Esophagus muscularis mucosa (tissue), 4 donors: Measurements from ENCODE around the gene RAI1. TPM values are rescaled to one million over a fixed set of nuclear protein-coding genes. Genes with fewer than 3 reads are reported as not detected.
"Not testable (repeated sequence)": the region's sequence is repeated elsewhere in the genome, so short reads cannot be mapped to it uniquely, and the experiment has no call there.

Experiments used
- DNase-seq: peaks from one replicate; pipeline ENCODE4 v3.0.0-alpha.2; 2017; ENCODE audit errors: extremely low spot score
- H3K27ac ChIP-seq, 4 donors: fragments of 200-600 bp; sonication (generic); replicated peaks in 1 of 4; 1 replicate in 3 of 4; 2 replicates in 1 of 4; pipeline ENCODE4 v1.5.1; 2016 to 2019; ENCODE audit warnings: mild to moderate bottlenecking in 1 of 4
- H3K27me3 ChIP-seq, 4 donors: fragments of 200-600 bp; sonication (generic); one replicate each; pipeline versions ENCODE4 v1.5.1 to v1.6.0; 2016 to 2019
- H3K36me3 ChIP-seq, 4 donors: fragments of 200-600 bp; sonication (generic); one replicate each; pipeline ENCODE4 v1.5.1; 2016 to 2019
- H3K4me1 ChIP-seq, 4 donors: fragments of 200-600 bp; sonication (generic); one replicate each; pipeline ENCODE4 v1.5.1; 2016 to 2019
- H3K4me3 ChIP-seq, 4 donors: fragments of 200-600 bp; sonication (generic); 1 replicate in 2 of 4; 2 replicates in 2 of 4; pipeline ENCODE4 v1.5.1; 2016 to 2019; ENCODE audit warnings: mild to moderate bottlenecking in 4 of 4, moderate library complexity in 1 of 4
- H3K9me3 ChIP-seq, 4 donors: fragments of 200-600 bp; sonication (generic); 1 replicate in 3 of 4; 2 replicates in 1 of 4; pipeline ENCODE4 v1.5.1; 2016 to 2019
- EP300 ChIP-seq: sonication (generic); formaldehyde crosslinking; IDR thresholded peaks from one replicate; pipeline ENCODE4 v1.6.1; 2017; ENCODE audit warnings: antibody characterized with exemption
- POLR2A ChIP-seq: fragments of 450-650 bp; IDR thresholded peaks from one replicate; pipeline ENCODE4 v1.6.1; 2017; ENCODE audit warnings: antibody characterized with exemption, moderate library complexity, mild to moderate bottlenecking, low read depth
- POLR2AphosphoS5 ChIP-seq, 2 donors: sonication (generic); formaldehyde crosslinking; IDR thresholded peaks; one replicate each; pipeline ENCODE4 v1.6.1; 2017; ENCODE audit warnings: antibody characterized with exemption in 2 of 2
- WGBS: methylation state at CpG from one replicate; pipeline ENCODE4 v1.1.5; 2018; 5-methylcytosine and 5-hydroxymethylcytosine counted together
- intact Hi-C: fragments of 100-400 bp; cut with DNase I; formaldehyde crosslinking; loops from one replicate; pipeline ENCODE4 v1.15.1; 2023
- total RNA-seq, 4 donors: library from RNA; depleted of rRNA; stranded (reverse); fragments of >200 nt; gene quantifications; one replicate each; pipeline versions ENCODE4 v1.1.0 to v1.2.1, GENCODE V29; 2016
- TF ChIP-seq, protein P1 (sequence below), 3 experiments: fragments of 200-600 bp in 2 of 3; fragments of 450-650 bp in 1 of 3; sonication (generic) in 2 of 3; IDR thresholded peaks; one replicate each; pipeline ENCODE4 v1.5.1; 2017 to 2019; ENCODE audit warnings: antibody characterized with exemption in 3 of 3, mild to moderate bottlenecking in 2 of 3, moderate library complexity in 1 of 3

The RAI1 gene
- total RNA-seq, 4 donors from 2014 or later = 18.7 to 41.3 (median 28.3) TPM

DNA sequence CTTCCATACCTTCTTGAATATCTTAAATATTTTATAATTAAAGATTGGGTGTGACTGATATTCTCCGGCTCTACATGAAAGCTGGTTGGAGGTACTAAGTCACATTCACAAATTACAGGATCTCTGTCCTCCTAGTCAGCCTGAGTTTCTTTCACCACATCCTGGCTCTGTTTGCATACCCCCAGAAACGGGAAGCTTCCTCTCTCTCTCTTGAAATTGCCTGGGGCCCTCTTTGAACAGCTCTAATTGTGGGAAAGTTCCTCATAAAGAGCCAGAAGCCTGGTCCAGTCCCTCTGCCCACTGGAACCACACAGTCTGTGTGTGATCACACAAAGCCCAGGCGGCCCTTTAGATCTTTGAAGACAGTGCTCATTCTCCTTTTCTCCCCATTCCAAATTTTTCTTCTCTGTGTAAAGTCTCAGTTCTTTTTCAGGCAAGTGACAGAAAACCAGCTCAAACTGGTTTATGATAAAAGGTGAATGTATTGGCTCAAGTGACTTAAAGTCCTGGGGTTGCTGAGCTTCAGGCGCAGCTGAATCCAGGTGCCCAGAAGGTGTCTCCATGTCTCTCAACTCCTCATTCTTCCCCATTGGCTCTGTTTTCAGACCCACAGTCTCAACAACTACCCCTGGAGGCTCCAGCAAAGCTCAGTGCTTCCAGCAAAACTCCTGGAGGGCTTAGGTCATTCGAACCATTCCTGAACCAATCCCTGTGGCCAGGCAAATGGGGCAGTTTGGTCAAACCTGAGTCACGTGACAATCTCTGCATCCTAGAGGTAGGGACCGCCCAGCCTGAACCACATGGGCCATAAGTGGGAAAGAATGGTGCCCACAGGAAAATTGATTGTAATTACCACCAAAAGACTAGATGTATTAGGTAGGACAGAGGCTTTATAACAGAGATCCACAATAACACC, 8.5 kb upstream of the RAI1 start:
- no peak overlapping the region for H3K4me3 ChIP-seq
- TF ChIP-seq, protein P1, sequence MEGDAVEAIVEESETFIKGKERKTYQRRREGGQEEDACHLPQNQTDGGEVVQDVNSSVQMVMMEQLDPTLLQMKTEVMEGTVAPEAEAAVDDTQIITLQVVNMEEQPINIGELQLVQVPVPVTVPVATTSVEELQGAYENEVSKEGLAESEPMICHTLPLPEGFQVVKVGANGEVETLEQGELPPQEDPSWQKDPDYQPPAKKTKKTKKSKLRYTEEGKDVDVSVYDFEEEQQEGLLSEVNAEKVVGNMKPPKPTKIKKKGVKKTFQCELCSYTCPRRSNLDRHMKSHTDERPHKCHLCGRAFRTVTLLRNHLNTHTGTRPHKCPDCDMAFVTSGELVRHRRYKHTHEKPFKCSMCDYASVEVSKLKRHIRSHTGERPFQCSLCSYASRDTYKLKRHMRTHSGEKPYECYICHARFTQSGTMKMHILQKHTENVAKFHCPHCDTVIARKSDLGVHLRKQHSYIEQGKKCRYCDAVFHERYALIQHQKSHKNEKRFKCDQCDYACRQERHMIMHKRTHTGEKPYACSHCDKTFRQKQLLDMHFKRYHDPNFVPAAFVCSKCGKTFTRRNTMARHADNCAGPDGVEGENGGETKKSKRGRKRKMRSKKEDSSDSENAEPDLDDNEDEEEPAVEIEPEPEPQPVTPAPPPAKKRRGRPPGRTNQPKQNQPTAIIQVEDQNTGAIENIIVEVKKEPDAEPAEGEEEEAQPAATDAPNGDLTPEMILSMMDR (IDR thresholded peaks at IDR 0.05) = no peak
- TF ChIP-seq POLR2AphosphoS5 (IDR thresholded peaks at IDR 0.05) (no peak), POLR2A (no peak), EP300 (no peak)
- no peak for DNase-seq
- no peaks in the 10 kb centered on the region for H3K27me3 ChIP-seq
- no peak overlapping the region for H3K27ac ChIP-seq
- no peaks in the 10 kb centered on the region for H3K36me3 ChIP-seq
- peaks cover 0 to 8% (median 0%) of the 10 kb centered on the region in 4 donors for H3K4me1 ChIP-seq
- intact Hi-C loops = no loop called here
- H3K9me3 ChIP-seq = no peaks in the 10 kb centered on the region
- 91% methylated on average over 6 of the region's 7 CpGs for WGBS

DNA sequence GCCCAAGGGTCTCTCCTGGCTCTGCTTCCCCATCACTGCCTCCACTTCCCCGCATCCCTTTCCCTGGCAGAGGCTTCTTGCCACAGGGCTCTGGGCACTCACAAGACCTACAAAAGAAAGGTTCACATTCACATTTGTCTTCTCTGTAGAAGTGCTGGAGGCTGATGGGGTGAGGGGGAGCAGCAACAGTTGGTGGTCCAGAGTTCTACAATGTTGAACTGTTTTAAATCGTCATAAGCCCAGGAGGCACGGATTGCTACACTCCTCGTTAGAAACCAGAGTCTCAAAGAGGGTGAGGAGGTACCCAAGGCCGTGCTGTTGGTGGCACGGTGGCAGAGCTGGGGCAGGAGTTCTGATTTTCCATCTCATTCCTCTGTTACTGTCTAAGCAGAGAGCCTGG, 5.8 kb upstream of the RAI1 start:
- 90% methylated on average over 6 of the region's 6 CpGs for WGBS
- peaks cover 0 to 8% (median under 1%) of the 10 kb centered on the region in 4 donors for H3K4me1 ChIP-seq
- no peaks in the 10 kb centered on the region for H3K27me3 ChIP-seq
- H3K27ac ChIP-seq = no peak overlapping the region
- intact Hi-C loops = loop anchor here (5.0 kb wide), 1 partner anchor 187 kb away; no protein-coding TSS in a partner anchor
- no peak for DNase-seq
- H3K4me3 ChIP-seq = no peak overlapping the region
- H3K36me3 ChIP-seq = no peaks in the 10 kb centered on the region
- TF ChIP-seq, protein P1 (IDR thresholded peaks at IDR 0.05) = no peak
- TF ChIP-seq EP300 (no peak), POLR2A (no peak), POLR2AphosphoS5 (IDR thresholded peaks at IDR 0.05) (no peak)
- no peaks in the 10 kb centered on the region for H3K9me3 ChIP-seq

DNA sequence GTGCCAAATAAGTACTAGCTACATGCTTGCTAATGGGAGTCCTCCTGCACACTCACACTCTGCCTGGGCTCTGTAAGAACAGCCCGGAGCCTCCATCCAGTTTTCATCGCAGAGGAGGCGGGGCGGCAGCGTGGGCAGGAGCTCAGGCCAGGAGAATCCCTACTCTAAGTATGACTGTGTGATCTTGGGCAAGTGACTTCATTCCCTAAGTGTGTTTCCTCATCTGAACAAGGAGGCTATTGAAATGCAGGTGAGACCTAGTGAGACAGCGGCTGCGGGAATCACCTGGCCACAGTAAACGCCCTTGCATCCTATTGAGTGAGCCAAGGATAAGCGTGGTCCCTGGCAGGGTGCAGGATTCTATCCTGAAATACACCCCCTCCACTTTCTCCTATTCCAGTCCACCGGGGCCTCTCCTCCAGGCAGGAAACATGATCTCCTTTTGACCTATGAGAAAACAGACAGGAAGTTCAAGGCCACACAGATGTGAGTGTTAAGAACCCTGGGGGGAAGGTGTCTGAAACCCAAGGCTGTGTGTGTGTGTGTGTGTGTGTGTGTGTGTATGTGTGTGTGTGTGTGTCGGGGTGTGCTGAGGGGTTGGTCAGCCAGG, 5.2 kb upstream of the RAI1 start:
- H3K36me3 ChIP-seq = no peaks in the 10 kb centered on the region
- no peak for DNase-seq
- H3K27me3 ChIP-seq = no peaks in the 10 kb centered on the region
- intact Hi-C loops = loop anchor here (5.0 kb wide), 1 partner anchor 186 kb away; no protein-coding TSS in a partner anchor
- peaks cover 0 to 8% (median 6%) of the 10 kb centered on the region in 4 donors for H3K4me1 ChIP-seq
- TF ChIP-seq EP300 (no peak), POLR2AphosphoS5 (IDR thresholded peaks at IDR 0.05) (no peak), POLR2A (no peak)
- TF ChIP-seq, protein P1 (IDR thresholded peaks at IDR 0.05) = no peak
- 70% methylated on average over 11 of the region's 11 CpGs for WGBS
- no peak overlapping the region for H3K27ac ChIP-seq
- H3K9me3 ChIP-seq = no peaks in the 10 kb centered on the region
- H3K4me3 ChIP-seq = no peak overlapping the region

DNA sequence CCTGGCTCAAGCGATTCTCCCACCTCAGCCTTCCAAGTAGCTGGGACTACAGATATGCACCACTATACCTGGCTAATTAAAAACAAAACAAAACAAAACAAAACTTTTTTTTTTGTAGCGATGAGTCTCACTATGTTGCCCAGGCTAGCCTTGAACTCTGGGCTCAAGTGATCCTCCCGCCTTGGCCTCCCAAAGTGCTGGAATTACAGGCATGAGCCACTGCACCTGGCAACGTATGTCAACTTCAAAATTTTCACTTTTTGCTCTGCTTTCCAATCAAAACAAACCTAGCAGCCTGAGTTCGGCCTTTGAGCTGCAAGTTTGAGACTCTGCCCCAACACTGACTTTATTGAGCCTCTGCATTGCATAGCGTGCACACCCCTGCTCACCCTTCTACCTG, 4.5 kb upstream of the RAI1 start:
- Histone ChIP-seq H3K4me1 (peaks cover 0 to 8% (median 6%) of the 10 kb centered on the region in 4 donors), H3K36me3 (no peaks in the 10 kb centered on the region), H3K27me3 (no peaks in the 10 kb centered on the region), H3K4me3 (no peak overlapping the region), H3K9me3 (no peaks in the 10 kb centered on the region), H3K27ac (no peak overlapping the region)
- intact Hi-C loops = loop anchor here (5.0 kb wide), 1 partner anchor 186 kb away; no protein-coding TSS in a partner anchor
- WGBS = 95% methylated on average over 6 of the region's 6 CpGs
- TF ChIP-seq POLR2AphosphoS5 (IDR thresholded peaks at IDR 0.05) = no peak
- no peak for DNase-seq

DNA sequence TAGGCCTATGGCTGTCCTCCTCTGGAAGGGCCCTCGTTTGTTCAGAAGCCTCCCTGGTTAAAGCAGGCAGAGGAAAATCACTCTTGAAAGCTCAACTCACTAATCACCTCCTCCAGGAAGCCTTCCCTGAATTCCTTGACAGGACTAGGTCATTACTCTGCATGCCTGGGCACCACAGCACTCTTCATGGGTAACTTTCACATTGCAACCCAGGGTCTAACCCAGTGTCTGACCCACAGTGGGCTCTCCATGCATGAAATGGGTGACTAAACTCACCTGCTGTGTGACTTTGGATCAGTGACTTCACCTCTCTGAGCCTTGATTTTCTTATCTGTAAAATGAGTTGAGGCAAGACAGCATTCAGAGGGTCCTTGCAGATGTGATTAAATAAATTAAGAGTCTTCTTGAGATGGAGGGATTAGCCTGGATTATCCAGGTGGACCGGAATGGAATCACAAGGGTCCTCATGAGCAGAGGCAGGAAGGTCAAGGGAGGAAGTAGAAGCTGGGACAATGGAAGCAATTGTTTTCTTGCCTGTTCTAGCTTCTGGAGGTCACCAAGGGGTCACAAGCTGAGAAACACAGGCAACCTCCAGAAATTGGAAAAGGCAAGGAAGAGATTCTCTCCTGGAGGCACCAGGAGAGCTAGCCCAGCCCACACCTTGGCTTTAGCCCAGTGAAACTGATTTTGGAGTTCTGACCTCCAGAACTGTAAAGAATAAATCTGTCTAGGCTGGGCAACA, 3.8 kb upstream of the RAI1 start:
- intact Hi-C loops = loop anchor here (5.0 kb wide), 1 partner anchor 185 kb away; no protein-coding TSS in a partner anchor
- H3K9me3 ChIP-seq = no peaks in the 10 kb centered on the region
- WGBS = 56% methylated on average over 2 of the region's 2 CpGs
- H3K4me1 ChIP-seq = peaks cover 0 to 13% (median 5%) of the 10 kb centered on the region in 4 donors
- DNase-seq = no peak
- no peaks in the 10 kb centered on the region for H3K27me3 ChIP-seq
- H3K36me3 ChIP-seq = no peaks in the 10 kb centered on the region
- H3K27ac ChIP-seq = no peak overlapping the region
- TF ChIP-seq POLR2AphosphoS5 (IDR thresholded peaks at IDR 0.05) (no peak), EP300 (no peak), POLR2A (no peak)
- TF ChIP-seq, protein P1 (IDR thresholded peaks at IDR 0.05) = no peak
- no peak overlapping the region for H3K4me3 ChIP-seq

DNA sequence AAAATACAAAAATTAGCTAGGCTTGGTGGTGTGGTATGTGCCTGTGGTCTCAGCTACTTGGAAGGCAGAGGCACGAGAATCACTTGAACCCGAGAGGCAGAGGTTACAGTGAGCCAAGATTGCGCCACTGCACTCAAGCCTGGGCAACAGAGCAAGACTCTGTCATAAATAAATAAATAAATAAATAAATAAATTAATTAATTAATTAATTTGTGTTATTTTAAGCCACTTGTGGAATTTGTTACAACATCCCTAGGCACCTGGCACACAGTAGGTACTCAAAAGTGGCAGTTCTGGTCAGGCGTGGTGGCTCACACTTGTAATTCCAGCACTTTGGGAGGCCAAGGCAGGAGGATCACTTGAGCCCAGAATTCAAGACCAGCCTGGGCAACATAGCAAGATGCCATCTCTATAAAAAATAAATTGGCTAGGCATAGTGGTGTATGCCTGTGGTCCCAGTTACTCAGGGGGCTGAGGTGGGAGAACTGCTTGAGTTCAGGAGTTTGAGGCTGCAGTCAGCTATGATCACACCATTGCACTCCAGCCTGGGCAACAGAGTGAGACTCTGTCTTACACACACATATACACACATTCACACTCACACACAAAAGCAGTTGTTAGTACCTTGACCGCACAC, 3.1 kb upstream of the RAI1 start:
- not testable (repeated sequence) for H3K27ac ChIP-seq, DNase-seq, H3K9me3 ChIP-seq, H3K4me3 ChIP-seq, H3K27me3 ChIP-seq, H3K36me3 ChIP-seq
- peaks cover 3 to 17% (median 6%) of the 10 kb centered on the region in 4 donors for H3K4me1 ChIP-seq
- WGBS = 83% methylated on average over 5 of the region's 5 CpGs
- intact Hi-C loops = loop anchor here (5.0 kb wide), 1 partner anchor 184 kb away; no protein-coding TSS in a partner anchor
